ENCODE data around the gene TRIM44. TPM values are rescaled to one million over a fixed set of nuclear protein-coding genes. Genes with fewer than 3 reads are reported as not detected.

Gene TRIM44
- total and polyA plus RNA-seq, 5 donors from 2014 or later, result 9.4 to 32.8 (median 22.2) TPM

GRCh38 chr11:35787013-35787504 is 124.5 kb downstream of the TRIM44 start:
- Histone ChIP-seq H3K4me1 (ENCODE audit: control insufficient read depth, insufficient read depth, low read length, poor library complexity, severe bottlenecking) (no peaks in the 10 kb centered on the region), H3K27ac (ENCODE audit: insufficient read depth, low read length, poor library complexity, severe bottlenecking) (no peak overlapping the region), H3K27me3 (ENCODE audit: control insufficient read depth, insufficient read depth, low read length) (no peaks in the 10 kb centered on the region), H3K9me3 (ENCODE audit: control insufficient read depth in 2 of 2, low read length in 2 of 2) (no peaks in the 10 kb centered on the region), H3K36me3 (ENCODE audit: control insufficient read depth, insufficient read depth, low read length) (no peaks in the 10 kb centered on the region), H3K4me3 (ENCODE audit: low read depth, low read length) (no peak overlapping the region)
- H3K4me1 Mint-ChIP-seq, result peaks cover 7 to 53% (median 25%) of the 10 kb centered on the region in 4 donors
- no peaks in the 10 kb centered on the region for H3K9me3 Mint-ChIP-seq
- no peaks in the 10 kb centered on the region for H3K27me3 Mint-ChIP-seq
- H3K36me3 Mint-ChIP-seq, result peaks cover 9% of the 10 kb centered on the region
- no peak for DNase-seq
- no peak for ATAC-seq (ENCODE audit: low read depth in 2 of 2)
- peak overlapping the region in 1 of 3 donors; percentile 66 for H3K27ac Mint-ChIP-seq
- H3K4me3 Mint-ChIP-seq, result no peak overlapping the region

GRCh38 chr11:35787626-35788025 is 125.1 kb downstream of the TRIM44 start:
- H3K27ac ChIP-seq (ENCODE audit: insufficient read depth, low read length, poor library complexity, severe bottlenecking), result no peak overlapping the region
- Mint-ChIP-seq H3K36me3 (peaks cover 12% of the 10 kb centered on the region), H3K27ac (peak overlapping the region in 2 of 3 donors; percentile 37 to 66), H3K4me3 (no peak overlapping the region), H3K4me1 (peaks cover 7 to 49% (median 25%) of the 10 kb centered on the region in 4 donors), H3K9me3 (no peaks in the 10 kb centered on the region), H3K27me3 (no peaks in the 10 kb centered on the region)
- DNase-seq (no peak), ATAC-seq (ENCODE audit: low read depth in 2 of 2) (no peak)
- no peaks in the 10 kb centered on the region for H3K9me3 ChIP-seq (ENCODE audit: control insufficient read depth in 2 of 2, low read length in 2 of 2)
- no peaks in the 10 kb centered on the region for H3K4me1 ChIP-seq (ENCODE audit: control insufficient read depth, insufficient read depth, low read length, poor library complexity, severe bottlenecking)
- no peaks in the 10 kb centered on the region for H3K36me3 ChIP-seq (ENCODE audit: control insufficient read depth, insufficient read depth, low read length)
- H3K4me3 ChIP-seq (ENCODE audit: low read depth, low read length), result no peak overlapping the region
- H3K27me3 ChIP-seq (ENCODE audit: control insufficient read depth, insufficient read depth, low read length), result no peaks in the 10 kb centered on the region

- Histone ChIP-seq H3K36me3 (ENCODE audit: control insufficient read depth, insufficient read depth, low read length) (no peaks in the 10 kb centered on the region), H3K9me3 (ENCODE audit: control insufficient read depth in 2 of 2, low read length in 2 of 2) (no peaks in the 10 kb centered on the region), H3K4me3 (ENCODE audit: low read depth, low read length) (no peak overlapping the region), H3K27me3 (ENCODE audit: control insufficient read depth, insufficient read depth, low read length) (no peaks in the 10 kb centered on the region), H3K27ac (ENCODE audit: insufficient read depth, low read length, poor library complexity, severe bottlenecking) (no peak overlapping the region), H3K4me1 (ENCODE audit: control insufficient read depth, insufficient read depth, low read length, poor library complexity, severe bottlenecking) (no peaks in the 10 kb centered on the region)
- no peak overlapping the region for H3K4me3 Mint-ChIP-seq
- H3K27ac Mint-ChIP-seq, result peak overlapping the region in 1 of 3 donors; percentile 36
- H3K27me3 Mint-ChIP-seq, result no peaks in the 10 kb centered on the region
- H3K36me3 Mint-ChIP-seq, result peaks cover 15% of the 10 kb centered on the region
- DNase-seq (no peak), ATAC-seq (ENCODE audit: low read depth in 2 of 2) (no peak)
- peaks cover 0 to 20% (median 10%) of the 10 kb centered on the region in 4 donors for H3K4me1 Mint-ChIP-seq
- peaks cover 0 to 3% (median 0%) of the 10 kb centered on the region in 7 donors for H3K9me3 Mint-ChIP-seq
Measured at GRCh38 chr11:35791088-35791958, 128.7 kb downstream of the TRIM44 start.

- no peak overlapping the region for H3K27ac Mint-ChIP-seq
Measured at GRCh38 chr11:35792148-35792845, 129.7 kb downstream of the TRIM44 start.

DNA sequence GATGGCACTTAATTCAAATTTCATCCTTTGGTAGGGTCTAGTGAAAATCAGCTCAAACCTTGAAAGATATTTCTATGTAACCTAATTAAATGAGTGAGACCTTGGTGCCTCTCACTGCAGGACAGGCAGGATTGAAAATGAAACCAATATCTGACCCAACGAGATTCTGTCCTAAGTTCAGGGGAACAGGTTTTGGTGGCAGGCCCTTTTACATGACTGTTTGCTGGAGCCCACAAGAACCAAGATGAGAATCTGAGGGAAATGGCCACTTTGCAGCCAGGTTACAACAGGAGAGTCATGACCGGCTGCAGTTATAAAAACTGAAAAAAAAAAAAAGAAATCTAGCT is 130.2 kb downstream of the TRIM44 start:
- ATAC-seq (ENCODE audit: low read depth in 2 of 2) (no peak), DNase-seq (no peak)
- no peaks in the 10 kb centered on the region for H3K4me1 ChIP-seq (ENCODE audit: control insufficient read depth, insufficient read depth, low read length, poor library complexity, severe bottlenecking)
- Mint-ChIP-seq H3K27me3 (no peaks in the 10 kb centered on the region), H3K9me3 (peaks cover 0 to 3% (median 0%) of the 10 kb centered on the region in 7 donors), H3K36me3 (peaks cover 20% of the 10 kb centered on the region), H3K27ac (no peak overlapping the region), H3K4me3 (no peak overlapping the region), H3K4me1 (peaks cover 0 to 22% (median 7%) of the 10 kb centered on the region in 4 donors)
- H3K36me3 ChIP-seq (ENCODE audit: control insufficient read depth, insufficient read depth, low read length), result no peaks in the 10 kb centered on the region
- H3K9me3 ChIP-seq (ENCODE audit: control insufficient read depth in 2 of 2, low read length in 2 of 2), result no peaks in the 10 kb centered on the region
- no peak overlapping the region for H3K27ac ChIP-seq (ENCODE audit: insufficient read depth, low read length, poor library complexity, severe bottlenecking)
- no peaks in the 10 kb centered on the region for H3K27me3 ChIP-seq (ENCODE audit: control insufficient read depth, insufficient read depth, low read length)
- no peak overlapping the region for H3K4me3 ChIP-seq (ENCODE audit: low read depth, low read length)

More at GRCh38 chr11:35792148-35792845, 129.7 kb downstream of the TRIM44 start:
- H3K27ac ChIP-seq (ENCODE audit: insufficient read depth, low read length, poor library complexity, severe bottlenecking), result no peak overlapping the region
- H3K4me3 ChIP-seq (ENCODE audit: low read depth, low read length), result no peak overlapping the region
- ATAC-seq (ENCODE audit: low read depth in 2 of 2), result no peak
- H3K27me3 ChIP-seq (ENCODE audit: control insufficient read depth, insufficient read depth, low read length), result no peaks in the 10 kb centered on the region
- Mint-ChIP-seq H3K27me3 (no peaks in the 10 kb centered on the region), H3K4me3 (no peak overlapping the region), H3K9me3 (peaks cover 0 to 3% (median 0%) of the 10 kb centered on the region in 7 donors), H3K36me3 (peaks cover 15% of the 10 kb centered on the region), H3K4me1 (peaks cover 0 to 18% (median 7%) of the 10 kb centered on the region in 4 donors)
- H3K4me1 ChIP-seq (ENCODE audit: control insufficient read depth, insufficient read depth, low read length, poor library complexity, severe bottlenecking), result no peaks in the 10 kb centered on the region
- no peaks in the 10 kb centered on the region for H3K9me3 ChIP-seq (ENCODE audit: control insufficient read depth in 2 of 2, low read length in 2 of 2)
- DNase-seq, result no peak
- H3K36me3 ChIP-seq (ENCODE audit: control insufficient read depth, insufficient read depth, low read length), result no peaks in the 10 kb centered on the region

GRCh38 chr11:35794333-35794732 is 131.8 kb downstream of the TRIM44 start:
- peaks cover 0 to 17% (median 7%) of the 10 kb centered on the region in 4 donors for H3K4me1 Mint-ChIP-seq
- no peak for DNase-seq
- no peak overlapping the region for H3K4me3 Mint-ChIP-seq
- Histone ChIP-seq H3K36me3 (ENCODE audit: control insufficient read depth, insufficient read depth, low read length) (peaks cover 2% of the 10 kb centered on the region), H3K4me1 (ENCODE audit: control insufficient read depth, insufficient read depth, low read length, poor library complexity, severe bottlenecking) (no peaks in the 10 kb centered on the region), H3K27ac (ENCODE audit: insufficient read depth, low read length, poor library complexity, severe bottlenecking) (no peak overlapping the region), H3K4me3 (ENCODE audit: low read depth, low read length) (no peak overlapping the region), H3K27me3 (ENCODE audit: control insufficient read depth, insufficient read depth, low read length) (no peaks in the 10 kb centered on the region), H3K9me3 (ENCODE audit: control insufficient read depth in 2 of 2, low read length in 2 of 2) (no peaks in the 10 kb centered on the region)
- no peaks in the 10 kb centered on the region for H3K27me3 Mint-ChIP-seq
- H3K36me3 Mint-ChIP-seq, result peaks cover 28% of the 10 kb centered on the region
- peaks cover 0 to 3% (median 0%) of the 10 kb centered on the region in 7 donors for H3K9me3 Mint-ChIP-seq
- H3K27ac Mint-ChIP-seq, result no peak overlapping the region
- ATAC-seq (ENCODE audit: low read depth in 2 of 2), result no peak

DNA sequence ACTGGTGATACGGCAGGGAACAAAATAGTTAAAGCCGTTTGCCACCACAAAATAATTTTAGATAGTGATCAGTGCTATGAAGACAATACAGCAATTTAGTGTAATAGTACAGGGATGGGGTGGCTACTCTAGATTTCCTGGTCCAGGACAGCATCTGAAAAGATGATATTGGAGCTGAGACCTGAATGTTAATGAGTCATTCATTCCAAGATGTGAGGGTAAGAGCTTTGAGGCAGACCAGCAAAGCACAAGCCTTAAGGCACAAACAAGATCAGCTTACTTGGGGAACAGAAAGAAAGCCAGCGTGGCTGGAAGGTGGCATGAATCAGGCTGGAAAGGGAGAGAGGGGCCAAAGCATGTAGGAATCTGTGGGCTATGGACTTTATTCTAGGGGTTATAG is 132.3 kb downstream of the TRIM44 start:
- no peak for DNase-seq
- peaks cover 0 to 17% (median 7%) of the 10 kb centered on the region in 4 donors for H3K4me1 Mint-ChIP-seq
- no peaks in the 10 kb centered on the region for H3K27me3 Mint-ChIP-seq
- no peak overlapping the region for H3K27ac Mint-ChIP-seq
- H3K27ac ChIP-seq (ENCODE audit: insufficient read depth, low read length, poor library complexity, severe bottlenecking), result no peak overlapping the region
- H3K36me3 Mint-ChIP-seq, result peaks cover 34% of the 10 kb centered on the region
- no peak overlapping the region for H3K4me3 Mint-ChIP-seq
- H3K4me1 ChIP-seq (ENCODE audit: control insufficient read depth, insufficient read depth, low read length, poor library complexity, severe bottlenecking), result no peaks in the 10 kb centered on the region
- ATAC-seq (ENCODE audit: low read depth in 2 of 2), result no peak
- no peaks in the 10 kb centered on the region for H3K27me3 ChIP-seq (ENCODE audit: control insufficient read depth, insufficient read depth, low read length)
- peaks cover 0 to 3% (median 0%) of the 10 kb centered on the region in 7 donors for H3K9me3 Mint-ChIP-seq
- H3K4me3 ChIP-seq (ENCODE audit: low read depth, low read length), result no peak overlapping the region
- peaks cover 2% of the 10 kb centered on the region for H3K36me3 ChIP-seq (ENCODE audit: control insufficient read depth, insufficient read depth, low read length)
- H3K9me3 ChIP-seq (ENCODE audit: control insufficient read depth in 2 of 2, low read length in 2 of 2), result no peaks in the 10 kb centered on the region
